Measurements from ENCODE around the gene CFAP97D2. TPM values are rescaled to one million over a fixed set of nuclear protein-coding genes. Genes with fewer than 3 reads are reported as not detected.
A peak's percentile ranks its signal among the peaks of the same experiment; 100 is the strongest.
"Not testable (repeated sequence)": the region's sequence is repeated elsewhere in the genome, so short reads cannot be mapped to it uniquely, and the experiment has no call there.

The CFAP97D2 gene
- total and polyA plus RNA-seq, 8 donors: 0.75 to 5.8 (median 3.1) TPM

- Histone ChIP-seq H3K36me3 (peaks cover 0 to 68% (median 2%) of the 10 kb centered on the region in 3 donors), H3K4me1 (peaks cover 16 to 22% (median 18%) of the 10 kb centered on the region in 3 donors), H3K4me3 (no peak overlapping the region), H3K9me3 (no peaks in the 10 kb centered on the region), H3K27me3 (no peaks in the 10 kb centered on the region), H3K27ac (no peak overlapping the region)
- 91 to 92% methylated on average over 3 of the region's 3 CpGs for WGBS, 2 donors
- intact Hi-C loops (cut with DNase I): no loop called here
- FAIRE-seq (no peak), ATAC-seq (no peak), DNase-seq (no peak)
- TF ChIP-seq, protein P1, sequence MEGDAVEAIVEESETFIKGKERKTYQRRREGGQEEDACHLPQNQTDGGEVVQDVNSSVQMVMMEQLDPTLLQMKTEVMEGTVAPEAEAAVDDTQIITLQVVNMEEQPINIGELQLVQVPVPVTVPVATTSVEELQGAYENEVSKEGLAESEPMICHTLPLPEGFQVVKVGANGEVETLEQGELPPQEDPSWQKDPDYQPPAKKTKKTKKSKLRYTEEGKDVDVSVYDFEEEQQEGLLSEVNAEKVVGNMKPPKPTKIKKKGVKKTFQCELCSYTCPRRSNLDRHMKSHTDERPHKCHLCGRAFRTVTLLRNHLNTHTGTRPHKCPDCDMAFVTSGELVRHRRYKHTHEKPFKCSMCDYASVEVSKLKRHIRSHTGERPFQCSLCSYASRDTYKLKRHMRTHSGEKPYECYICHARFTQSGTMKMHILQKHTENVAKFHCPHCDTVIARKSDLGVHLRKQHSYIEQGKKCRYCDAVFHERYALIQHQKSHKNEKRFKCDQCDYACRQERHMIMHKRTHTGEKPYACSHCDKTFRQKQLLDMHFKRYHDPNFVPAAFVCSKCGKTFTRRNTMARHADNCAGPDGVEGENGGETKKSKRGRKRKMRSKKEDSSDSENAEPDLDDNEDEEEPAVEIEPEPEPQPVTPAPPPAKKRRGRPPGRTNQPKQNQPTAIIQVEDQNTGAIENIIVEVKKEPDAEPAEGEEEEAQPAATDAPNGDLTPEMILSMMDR (IDR thresholded peaks at IDR 0.05): no peak
These were observed 81.8 kb downstream of the CFAP97D2 start for GRCh38 chr13:114260814-114261213.

- DNase-seq (peak in 1 of 6 donors; percentile 25), FAIRE-seq (no peak), ATAC-seq (peak; percentile 28 to 64 (median 56))
- Histone ChIP-seq H3K36me3 (peaks cover 0 to 71% (median 0%) of the 10 kb centered on the region in 3 donors), H3K27ac (no peak overlapping the region), H3K4me1 (peaks cover 16 to 22% (median 18%) of the 10 kb centered on the region in 3 donors), H3K9me3 (no peaks in the 10 kb centered on the region), H3K4me3 (no peak overlapping the region), H3K27me3 (no peaks in the 10 kb centered on the region)
- TF ChIP-seq, protein P1 (IDR thresholded peaks at IDR 0.05): no peak
- WGBS, 2 donors: 25 to 36% methylated on average over 3 of the region's 3 CpGs
- intact Hi-C loops (cut with DNase I): no loop called here
These were observed 82.4 kb downstream of the CFAP97D2 start for GRCh38 chr13:114261328-114261965.

GRCh38 chr13:114263578-114263977 is 84.5 kb downstream of the CFAP97D2 start:
- Histone ChIP-seq H3K27me3 (no peaks in the 10 kb centered on the region), H3K36me3 (peaks cover 0 to 79% (median 5%) of the 10 kb centered on the region in 3 donors), H3K9me3 (no peaks in the 10 kb centered on the region), H3K4me3 (no peak overlapping the region), H3K27ac (no peak overlapping the region), H3K4me1 (peaks cover 14 to 16% (median 16%) of the 10 kb centered on the region in 3 donors)
- DNase-seq (no peak), ATAC-seq (no peak), FAIRE-seq (no peak)
- intact Hi-C loops (cut with DNase I): no loop called here
- TF ChIP-seq, protein P1 (IDR thresholded peaks at IDR 0.05): no peak
- 81 to 92% methylated on average over 5 of the region's 5 CpGs for WGBS, 2 donors

- intact Hi-C loops (cut with DNase I); H3K4me3 ChIP-seq: not testable (repeated sequence)
These were observed 85.3 kb downstream of the CFAP97D2 start for GRCh38 chr13:114264313-114264712.

DNA sequence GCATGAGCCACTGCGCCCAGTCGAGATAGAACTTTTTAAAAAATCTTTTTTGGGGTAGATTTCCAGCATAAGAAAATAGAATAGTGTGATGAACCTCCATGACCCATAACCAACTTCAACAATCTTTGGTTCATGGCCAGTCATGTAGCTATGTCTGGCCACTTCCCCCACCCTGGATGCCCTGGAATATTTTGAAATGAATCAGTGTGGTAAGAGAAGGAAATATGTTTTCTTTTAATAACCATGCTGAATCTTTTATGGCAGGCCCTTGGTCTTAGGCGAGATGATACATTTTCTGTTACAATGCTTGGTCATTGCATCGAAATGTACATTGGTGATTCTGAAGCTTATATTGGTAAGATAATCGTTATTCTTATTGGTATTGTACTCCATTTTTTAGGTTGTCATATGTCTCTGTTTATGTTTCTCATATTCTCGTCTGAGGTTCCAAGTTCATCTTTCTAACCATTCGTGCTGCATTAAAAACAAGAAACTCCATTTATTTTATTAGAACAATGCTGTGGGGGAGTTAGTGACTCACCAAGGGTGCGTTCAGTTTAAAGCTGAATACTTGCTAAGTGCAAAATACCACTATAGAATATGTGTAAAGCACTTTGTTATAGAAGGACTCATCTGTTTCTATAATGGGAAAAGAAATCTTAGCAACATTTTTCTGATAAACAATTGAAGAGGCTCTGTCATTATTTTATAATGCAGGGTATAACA is 86.0 kb downstream of the CFAP97D2 start:
- ATAC-seq (no peak), DNase-seq (no peak), FAIRE-seq (no peak)
- 90 to 93% methylated on average over 8 of the region's 8 CpGs for WGBS, 2 donors
- intact Hi-C loops (cut with DNase I): no loop called here
- Histone ChIP-seq H3K27ac (no peak overlapping the region), H3K4me3 (no peak overlapping the region), H3K4me1 (peaks cover under 1 to 8% (median 2%) of the 10 kb centered on the region in 3 donors), H3K9me3 (no peaks in the 10 kb centered on the region), H3K27me3 (no peaks in the 10 kb centered on the region), H3K36me3 (peaks cover 0 to 82% (median 5%) of the 10 kb centered on the region in 3 donors)
- TF ChIP-seq, protein P1 (IDR thresholded peaks at IDR 0.05): no peak

More at GRCh38 chr13:114264313-114264712, 85.3 kb downstream of the CFAP97D2 start:
- DNase-seq, H3K27ac ChIP-seq, ATAC-seq, H3K9me3 ChIP-seq, H3K4me1 ChIP-seq, FAIRE-seq, H3K27me3 ChIP-seq: not testable (repeated sequence)
- peaks cover 0 to 84% (median 5%) of the 10 kb centered on the region in 3 donors for H3K36me3 ChIP-seq
- 96 to 99% methylated on average over 13 of the region's 13 CpGs for WGBS, 2 donors
